Heart left ventricle (tissue), 13 donors: ENCODE measurements around the gene ZFP92.

ENCODE experiments used
- CTCF ChIP-seq, 12 donors: fragments of 200-600 bp; sonication (generic) in 4 of 12; IDR thresholded peaks; one replicate each; pipeline versions ENCODE4 v1.5.0 to v1.8.0; 2018 to 2022; ENCODE audit warnings: antibody characterized with exemption in 12 of 12, mild to moderate bottlenecking in 5 of 12
- POLR2A ChIP-seq, 2 donors: fragments of 450-650 bp; IDR thresholded peaks; one replicate each; pipeline ENCODE4 v1.6.1; 2017; ENCODE audit warnings: antibody characterized with exemption in 2 of 2, mild to moderate bottlenecking in 2 of 2, moderate library complexity in 2 of 2
- donor health status: ischemic (EF 13 %, LVEDD 7.1; RV severe dilation, severe dysfunction).
- donor health status: DM: no; HTN: yes; CAD: no.
- donor health status: DM: no; HTN: no; CAD: no.
- donor health status: ischemic (EF 25% LVEDD 6.9; RV normal size, moderate dysfunction).
- donor health status: ischemic (EF 25% LVEDD 5.7; RV mildly dilated, moderate dysfunction).
- donor health status: ischemic (EF 35%, LVEDD 5.7; RV mildly dilated, moderate dysfunction).
- donor health status: nonischemic (EF 11% LVEDD 7.7; RV severe dilation, severe dysfunction).
- donor health status: DM: yes; HTN: yes; CAD: no.
- donor health status: PGD.
- donor health status: ischemic (EF 29% LVEDD 5.4; RV normal size, mild dysfunction).
- donor health status: nonischemic (EF 23%, LVEDD 6.1; RV moderate dilation, normal function).

GRCh38 chrX:153410888-153411254 lies 401 bp upstream of the ZFP92 start:
- TF ChIP-seq CTCF (IDR thresholded peaks at IDR 0.05) (no peak), POLR2A (IDR thresholded peaks at IDR 0.05) (no peak)
